ENCODE data around the gene TEX36. TPM values are rescaled to one million over a fixed set of nuclear protein-coding genes. Genes with fewer than 3 reads are reported as not detected.

The TEX36 gene
- total RNA-seq, 2 experiments from 2014 or later = not detected

- Mint-ChIP-seq H3K36me3 (ENCODE audit: low read depth) (no peaks in the 10 kb centered on the region), H3K4me1 (ENCODE audit: low read depth) (no peaks in the 10 kb centered on the region), H3K27ac (no peak overlapping the region), H3K27me3 (no peaks in the 10 kb centered on the region), H3K4me3 (no peak overlapping the region), H3K9me3 (no peaks in the 10 kb centered on the region)
- POLR2A ChIA-PET = no interaction called here
- Histone ChIP-seq H3K27ac (ENCODE audit: low read depth in 1 of 2, low read length in 2 of 2) (no peak overlapping the region), H3K36me3 (ENCODE audit: insufficient read depth, low read length) (no peaks in the 10 kb centered on the region), H3K9me3 (ENCODE audit: control insufficient read depth in 1 of 2, insufficient read depth in 1 of 2, low read length in 2 of 2) (no peaks in the 10 kb centered on the region), H3K4me3 (ENCODE audit: low read length) (no peak overlapping the region), H3K4me1 (ENCODE audit: insufficient read depth, low read length) (no peaks in the 10 kb centered on the region), H3K27me3 (ENCODE audit: control insufficient read depth in 1 of 2, insufficient read depth in 2 of 2, low read length in 2 of 2) (no peaks in the 10 kb centered on the region)
- TF ChIP-seq, protein P1, sequence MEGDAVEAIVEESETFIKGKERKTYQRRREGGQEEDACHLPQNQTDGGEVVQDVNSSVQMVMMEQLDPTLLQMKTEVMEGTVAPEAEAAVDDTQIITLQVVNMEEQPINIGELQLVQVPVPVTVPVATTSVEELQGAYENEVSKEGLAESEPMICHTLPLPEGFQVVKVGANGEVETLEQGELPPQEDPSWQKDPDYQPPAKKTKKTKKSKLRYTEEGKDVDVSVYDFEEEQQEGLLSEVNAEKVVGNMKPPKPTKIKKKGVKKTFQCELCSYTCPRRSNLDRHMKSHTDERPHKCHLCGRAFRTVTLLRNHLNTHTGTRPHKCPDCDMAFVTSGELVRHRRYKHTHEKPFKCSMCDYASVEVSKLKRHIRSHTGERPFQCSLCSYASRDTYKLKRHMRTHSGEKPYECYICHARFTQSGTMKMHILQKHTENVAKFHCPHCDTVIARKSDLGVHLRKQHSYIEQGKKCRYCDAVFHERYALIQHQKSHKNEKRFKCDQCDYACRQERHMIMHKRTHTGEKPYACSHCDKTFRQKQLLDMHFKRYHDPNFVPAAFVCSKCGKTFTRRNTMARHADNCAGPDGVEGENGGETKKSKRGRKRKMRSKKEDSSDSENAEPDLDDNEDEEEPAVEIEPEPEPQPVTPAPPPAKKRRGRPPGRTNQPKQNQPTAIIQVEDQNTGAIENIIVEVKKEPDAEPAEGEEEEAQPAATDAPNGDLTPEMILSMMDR (IDR thresholded peaks at IDR 0.05) = no peak
- intact Hi-C loops (cut with DNase I, micrococcal nuclease) = no loop called here
- DNase-seq (no peak), ATAC-seq (ENCODE audit: poor library complexity) (no peak)
- CTCF ChIA-PET = no interaction called here
Observed at GRCh38 chr10:125611756-125612155, 71.2 kb downstream of the TEX36 start.

DNA sequence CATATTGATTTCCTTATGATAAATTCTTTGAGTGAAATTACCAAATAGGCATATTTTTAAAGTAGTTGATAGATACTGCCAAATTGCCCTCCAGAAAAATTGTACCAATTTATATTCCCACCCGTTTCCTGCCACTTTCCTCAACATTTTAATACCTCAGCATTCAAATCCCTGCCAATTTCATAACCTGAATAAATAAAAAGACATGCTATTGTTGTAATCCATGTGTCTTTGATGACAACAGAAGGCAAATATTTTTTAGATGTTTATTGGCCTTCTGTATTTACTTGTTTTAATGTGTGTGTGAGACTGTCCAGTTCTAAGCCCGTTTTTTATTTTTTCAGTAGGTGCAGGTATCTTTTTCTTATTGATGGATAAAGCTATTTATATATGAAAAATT is 71.7 kb downstream of the TEX36 start:
- no peaks in the 10 kb centered on the region for H3K9me3 ChIP-seq (ENCODE audit: control insufficient read depth in 1 of 2, insufficient read depth in 1 of 2, low read length in 2 of 2)
- ATAC-seq (ENCODE audit: poor library complexity) (no peak), DNase-seq (no peak)
- H3K4me1 ChIP-seq (ENCODE audit: insufficient read depth, low read length) = no peaks in the 10 kb centered on the region
- TF ChIP-seq, protein P1 (IDR thresholded peaks at IDR 0.05) = no peak
- no peaks in the 10 kb centered on the region for H3K36me3 ChIP-seq (ENCODE audit: insufficient read depth, low read length)
- Mint-ChIP-seq H3K4me1 (ENCODE audit: low read depth) (no peaks in the 10 kb centered on the region), H3K36me3 (ENCODE audit: low read depth) (no peaks in the 10 kb centered on the region), H3K27ac (no peak overlapping the region), H3K9me3 (no peaks in the 10 kb centered on the region), H3K27me3 (no peaks in the 10 kb centered on the region), H3K4me3 (no peak overlapping the region)
- intact Hi-C loops (cut with DNase I, micrococcal nuclease) = no loop called here
- no peak overlapping the region for H3K27ac ChIP-seq (ENCODE audit: low read depth in 1 of 2, low read length in 2 of 2)
- no peaks in the 10 kb centered on the region for H3K27me3 ChIP-seq (ENCODE audit: control insufficient read depth in 1 of 2, insufficient read depth in 2 of 2, low read length in 2 of 2)
- ChIA-PET POLR2A (no interaction called here), CTCF (no interaction called here)
- no peak overlapping the region for H3K4me3 ChIP-seq (ENCODE audit: low read length)

DNA sequence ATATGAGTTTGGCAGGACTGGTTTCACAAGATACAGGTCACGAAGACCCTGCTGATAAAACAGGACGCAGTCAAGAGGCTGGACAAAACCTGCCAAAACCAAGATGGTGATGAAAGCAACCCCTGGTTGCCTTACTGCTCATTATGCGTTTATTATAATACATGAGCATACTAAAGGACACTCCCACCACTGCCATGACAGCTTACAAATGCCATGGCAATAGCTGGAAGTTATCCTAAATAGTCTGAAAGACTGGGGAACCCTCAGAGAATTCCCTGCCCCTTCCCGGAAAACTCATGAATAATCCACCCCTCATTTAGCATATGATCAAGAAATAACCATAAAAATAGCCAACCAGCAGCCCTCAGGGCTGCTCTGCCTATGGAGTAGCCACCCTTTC is 73.1 kb downstream of the TEX36 start:
- POLR2A ChIA-PET = no interaction called here
- DNase-seq = no peak
- CTCF ChIA-PET = no interaction called here
- H3K27me3 ChIP-seq (ENCODE audit: control insufficient read depth in 1 of 2, insufficient read depth in 2 of 2, low read length in 2 of 2) = no peaks in the 10 kb centered on the region
- TF ChIP-seq, protein P1 (IDR thresholded peaks at IDR 0.05) = no peak
- Mint-ChIP-seq H3K9me3 (no peaks in the 10 kb centered on the region), H3K36me3 (ENCODE audit: low read depth) (no peaks in the 10 kb centered on the region), H3K4me3 (no peak overlapping the region), H3K27ac (no peak overlapping the region), H3K4me1 (ENCODE audit: low read depth) (no peaks in the 10 kb centered on the region), H3K27me3 (no peaks in the 10 kb centered on the region)
- intact Hi-C loops (cut with DNase I, micrococcal nuclease) = no loop called here
- no peaks in the 10 kb centered on the region for H3K4me1 ChIP-seq (ENCODE audit: insufficient read depth, low read length)
- no peak overlapping the region for H3K4me3 ChIP-seq (ENCODE audit: low read length)
- no peak overlapping the region for H3K27ac ChIP-seq (ENCODE audit: low read depth in 1 of 2, low read length in 2 of 2)
- H3K9me3 ChIP-seq (ENCODE audit: control insufficient read depth in 1 of 2, insufficient read depth in 1 of 2, low read length in 2 of 2) = no peaks in the 10 kb centered on the region
- no peaks in the 10 kb centered on the region for H3K36me3 ChIP-seq (ENCODE audit: insufficient read depth, low read length)
- no peak for ATAC-seq (ENCODE audit: poor library complexity)

Data from CD4-positive, alpha-beta T cell (primary cell).